Measurements from ENCODE around the gene PARS2.

PARS2 gene

GRCh38 chr1:54710434-54710833, 53.9 kb downstream of the PARS2 start:
- DNase-seq (ENCODE audit: low read depth) = no peak
- TF ChIP-seq CTCF (IDR thresholded peaks at IDR 0.05; ENCODE audit: low read depth, low read length, missing control alignments) = no peak
- no peak overlapping the region for H3K4me3 ChIP-seq (ENCODE audit: low read depth, low read length)
- in situ Hi-C loops (cut with HindIII; ENCODE audit: low sequenced_read_pairs) = no loop called here

GRCh38 chr1:54709547-54710292, 54.6 kb downstream of the PARS2 start:
- DNase-seq (ENCODE audit: low read depth) = no peak
- H3K4me3 ChIP-seq (ENCODE audit: low read depth, low read length) = no peak overlapping the region
- TF ChIP-seq CTCF (IDR thresholded peaks at IDR 0.05; ENCODE audit: low read depth, low read length, missing control alignments) = no peak
- in situ Hi-C loops (cut with HindIII; ENCODE audit: low sequenced_read_pairs) = no loop called here

GRCh38 chr1:54708385-54708784, 55.9 kb downstream of the PARS2 start:
- no peak for DNase-seq (ENCODE audit: low read depth)
- TF ChIP-seq CTCF (IDR thresholded peaks at IDR 0.05; ENCODE audit: low read depth, low read length, missing control alignments) = no peak
- in situ Hi-C loops (cut with HindIII; ENCODE audit: low sequenced_read_pairs) = no loop called here
- no peak overlapping the region for H3K4me3 ChIP-seq (ENCODE audit: low read depth, low read length)

Data from astrocyte of the cerebellum (primary cell).